ENCODE data around the gene ZMYND15.
"Not testable (repeated sequence)": the region's sequence is repeated elsewhere in the genome, so short reads cannot be mapped to it uniquely, and the experiment has no call there.

The ZMYND15 gene, protein sequence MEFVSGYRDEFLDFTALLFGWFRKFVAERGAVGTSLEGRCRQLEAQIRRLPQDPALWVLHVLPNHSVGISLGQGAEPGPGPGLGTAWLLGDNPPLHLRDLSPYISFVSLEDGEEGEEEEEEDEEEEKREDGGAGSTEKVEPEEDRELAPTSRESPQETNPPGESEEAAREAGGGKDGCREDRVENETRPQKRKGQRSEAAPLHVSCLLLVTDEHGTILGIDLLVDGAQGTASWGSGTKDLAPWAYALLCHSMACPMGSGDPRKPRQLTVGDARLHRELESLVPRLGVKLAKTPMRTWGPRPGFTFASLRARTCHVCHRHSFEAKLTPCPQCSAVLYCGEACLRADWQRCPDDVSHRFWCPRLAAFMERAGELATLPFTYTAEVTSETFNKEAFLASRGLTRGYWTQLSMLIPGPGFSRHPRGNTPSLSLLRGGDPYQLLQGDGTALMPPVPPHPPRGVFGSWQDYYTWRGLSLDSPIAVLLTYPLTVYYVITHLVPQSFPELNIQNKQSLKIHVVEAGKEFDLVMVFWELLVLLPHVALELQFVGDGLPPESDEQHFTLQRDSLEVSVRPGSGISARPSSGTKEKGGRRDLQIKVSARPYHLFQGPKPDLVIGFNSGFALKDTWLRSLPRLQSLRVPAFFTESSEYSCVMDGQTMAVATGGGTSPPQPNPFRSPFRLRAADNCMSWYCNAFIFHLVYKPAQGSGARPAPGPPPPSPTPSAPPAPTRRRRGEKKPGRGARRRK

DNA sequence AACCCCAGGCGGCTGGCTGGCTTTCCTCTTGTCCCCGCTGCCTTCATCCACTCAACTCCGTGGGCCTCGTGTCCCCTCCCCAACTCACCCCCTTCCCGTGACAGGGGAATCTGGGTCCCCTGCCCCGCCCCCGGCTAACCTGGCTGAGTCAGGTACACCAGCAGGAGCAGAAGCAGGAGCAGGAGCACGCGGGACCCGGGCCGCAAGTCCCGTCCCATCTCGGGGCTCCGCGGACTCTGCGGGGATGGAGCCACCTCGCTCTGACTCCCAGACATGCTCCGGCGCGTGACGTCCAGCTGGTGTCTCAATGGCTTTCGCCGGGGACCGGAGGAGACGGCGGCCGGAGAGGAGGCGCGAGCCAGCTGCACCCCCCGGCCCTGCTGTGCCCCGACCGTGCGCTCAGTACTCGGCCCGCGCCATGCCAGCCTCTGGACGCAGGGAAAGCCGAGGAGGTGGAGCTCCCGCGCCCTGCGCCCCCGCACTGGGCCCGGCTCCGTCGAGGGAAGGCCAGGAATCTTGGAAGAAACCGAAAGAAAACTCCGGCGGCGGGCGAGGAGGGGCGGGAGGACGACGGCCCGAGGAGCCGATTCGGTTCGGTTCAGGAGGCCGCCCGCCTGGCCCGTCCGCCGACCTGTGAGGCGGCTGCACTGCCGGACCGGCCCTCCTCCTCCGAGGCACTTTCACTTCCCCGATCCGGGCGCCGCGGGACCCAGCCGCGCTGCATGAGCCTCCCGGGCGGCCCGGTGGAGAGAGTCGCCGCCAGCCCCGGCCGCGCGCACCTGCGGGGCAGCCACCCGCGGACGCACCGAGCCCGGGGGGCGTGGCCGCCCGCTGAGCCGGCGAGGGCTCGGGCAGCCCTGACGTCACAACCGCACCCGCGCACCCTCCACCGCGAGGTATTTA lies at the start of gene ZMYND15, which contains the start of gene CXCL16:
ZMYND15 (plus strand) TSS at position 712 of the 903 bp plus-strand sequence. CDS start 716 bp downstream, outside the sequence.
CXCL16 (minus strand) TSS at position 807 of the 903 bp plus-strand sequence; CDS start at position 218, 589 bp downstream.
- DNase-seq: peak; percentile 57

DNA sequence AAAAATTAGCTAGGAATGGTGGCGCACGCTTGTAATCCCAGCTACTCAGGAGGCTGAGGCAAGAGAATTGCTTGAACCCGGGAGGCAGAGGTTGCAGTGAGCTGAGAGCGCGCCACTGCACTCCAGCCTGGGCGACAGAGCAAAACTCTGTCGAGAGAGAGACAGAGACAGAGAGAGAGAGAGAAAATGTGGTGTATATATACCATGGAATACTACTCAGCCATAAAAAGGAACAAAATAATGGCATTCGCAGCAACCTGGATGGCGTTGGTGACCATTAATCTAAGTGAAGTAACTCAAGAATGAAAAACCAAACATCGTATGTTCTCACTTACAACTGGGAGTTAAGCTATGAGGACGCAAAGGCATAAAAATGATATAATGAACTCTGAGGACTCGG lies 49.8 kb upstream of the ZMYND15 start:
- DNase-seq: not testable (repeated sequence)

DNA sequence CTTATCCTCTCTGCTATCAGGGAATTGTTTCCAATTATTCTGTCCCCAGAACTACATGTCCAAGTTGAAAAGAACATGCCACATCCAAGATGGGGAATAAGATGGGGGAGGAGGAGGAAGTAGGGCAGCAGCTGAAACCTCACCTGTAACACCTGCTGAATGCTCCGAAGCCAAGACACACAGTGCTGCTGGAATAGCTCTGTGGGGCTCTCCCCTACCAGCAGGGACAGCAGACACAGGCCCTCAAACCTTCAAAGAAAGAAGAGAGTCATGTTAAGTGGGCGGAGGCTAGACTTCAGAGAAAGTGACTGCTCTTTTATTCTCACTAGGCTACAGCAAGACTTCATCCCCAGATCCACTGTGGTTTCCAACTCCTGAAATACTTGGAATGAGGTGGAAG lies 48.9 kb upstream of the ZMYND15 start:
- DNase-seq: no peak

DNA sequence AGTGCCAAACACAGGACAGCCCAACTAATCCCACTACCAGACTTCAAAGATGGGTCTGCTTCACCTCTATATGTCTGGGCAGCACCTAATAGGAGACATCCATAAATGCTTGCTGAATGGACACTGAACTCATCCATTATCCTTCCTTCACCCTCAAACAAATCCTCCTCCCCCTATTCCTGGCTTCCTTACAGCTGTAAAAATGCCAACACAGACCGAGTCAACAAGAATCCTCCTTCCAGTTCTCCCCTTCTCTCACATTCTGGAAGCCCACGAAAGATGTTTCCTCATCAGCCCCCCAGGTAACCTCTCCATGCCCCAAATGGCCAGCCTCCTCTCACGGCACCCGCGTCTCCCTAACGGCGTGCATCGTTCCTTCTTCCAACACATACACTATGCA lies 47.9 kb upstream of the ZMYND15 start:
- no peak for DNase-seq

DNA sequence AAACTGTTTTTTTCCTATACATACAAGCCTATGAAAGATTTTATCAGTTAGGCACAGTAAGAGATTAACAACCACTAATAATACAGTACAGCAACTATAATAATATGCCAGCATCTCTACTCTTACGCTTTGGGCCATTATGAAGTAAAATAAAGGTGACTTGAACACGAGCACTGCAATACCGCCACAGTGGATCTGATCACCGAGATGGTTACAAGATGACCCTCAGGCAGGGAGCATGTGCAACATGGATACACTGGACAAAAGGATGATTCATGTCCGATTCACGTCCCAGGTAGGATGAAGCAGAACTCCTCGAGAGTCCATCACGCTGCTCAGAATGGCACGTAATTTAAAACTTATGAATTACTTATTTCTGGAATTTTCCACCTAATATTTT lies 46.2 kb upstream of the ZMYND15 start:
- no peak for DNase-seq

DNA sequence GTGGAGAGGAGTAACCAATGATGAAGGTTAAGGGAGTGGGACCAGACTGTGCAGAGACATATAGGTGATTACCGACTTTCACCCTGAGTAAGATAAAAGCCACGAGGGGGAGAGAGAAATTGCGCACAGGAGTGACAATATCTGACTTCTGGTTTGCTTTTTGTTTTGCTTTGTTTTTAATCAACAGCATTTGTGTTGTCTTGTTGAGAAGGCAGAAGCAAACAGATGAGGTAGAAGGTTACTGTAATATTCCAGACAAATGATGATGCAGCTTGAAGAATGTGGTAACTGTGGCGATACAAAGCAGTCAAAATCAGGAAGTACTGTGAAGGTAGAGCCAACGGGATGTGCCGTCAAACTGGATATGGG lies 43.2 kb upstream of the ZMYND15 start:
- no peak for DNase-seq

DNA sequence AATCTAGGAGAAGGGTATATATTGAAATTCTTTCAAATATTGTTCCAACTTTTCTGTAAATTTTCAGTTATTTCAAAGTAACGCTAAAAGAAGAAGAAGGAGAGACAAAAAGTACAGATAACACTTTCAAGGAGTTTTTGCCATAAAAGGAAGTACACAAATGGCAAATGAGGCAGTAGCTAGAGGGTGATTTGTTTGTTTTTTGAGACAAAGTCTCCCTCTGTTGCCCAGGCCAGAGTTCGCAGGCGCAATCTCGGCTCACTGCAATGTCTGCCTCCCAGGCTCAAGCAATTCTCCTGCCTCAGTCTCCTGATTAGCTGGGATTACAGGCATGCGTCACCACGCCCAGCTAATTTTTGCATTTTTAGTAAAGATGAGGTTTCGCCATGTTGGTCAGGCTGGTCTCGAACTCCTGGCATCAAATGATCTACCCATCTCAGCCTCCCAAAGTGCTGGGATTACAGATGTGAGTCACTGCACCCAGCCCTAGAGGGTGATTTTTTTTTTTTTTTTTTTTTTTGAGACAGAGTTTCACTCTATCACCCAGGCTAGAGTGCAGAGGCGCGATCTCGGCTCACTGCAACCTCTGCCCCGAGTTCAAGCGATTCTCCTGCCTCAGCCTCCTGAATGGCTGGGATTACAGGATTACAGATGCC lies 40.1 kb upstream of the ZMYND15 start:
- DNase-seq: not testable (repeated sequence)

DNA sequence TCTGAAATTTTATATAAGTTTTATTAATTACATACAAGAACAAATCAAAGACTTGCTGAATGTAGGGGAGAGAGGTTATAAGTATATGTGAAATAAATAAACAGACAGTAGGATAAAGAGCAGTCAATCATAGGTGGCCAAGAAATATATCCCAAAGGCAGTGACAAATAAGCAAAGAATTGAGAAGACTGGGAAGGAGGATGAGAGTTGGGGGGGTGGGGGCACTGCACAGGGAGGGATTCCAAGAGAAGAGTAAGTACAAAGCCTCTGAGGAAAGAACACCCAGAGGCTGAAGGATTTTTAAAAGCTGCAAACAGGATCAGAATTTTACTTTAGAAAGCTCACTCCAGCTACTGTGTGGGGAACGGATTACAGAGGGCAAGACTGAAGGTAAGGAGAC lies 38.5 kb upstream of the ZMYND15 start:
- DNase-seq: no peak

DNA sequence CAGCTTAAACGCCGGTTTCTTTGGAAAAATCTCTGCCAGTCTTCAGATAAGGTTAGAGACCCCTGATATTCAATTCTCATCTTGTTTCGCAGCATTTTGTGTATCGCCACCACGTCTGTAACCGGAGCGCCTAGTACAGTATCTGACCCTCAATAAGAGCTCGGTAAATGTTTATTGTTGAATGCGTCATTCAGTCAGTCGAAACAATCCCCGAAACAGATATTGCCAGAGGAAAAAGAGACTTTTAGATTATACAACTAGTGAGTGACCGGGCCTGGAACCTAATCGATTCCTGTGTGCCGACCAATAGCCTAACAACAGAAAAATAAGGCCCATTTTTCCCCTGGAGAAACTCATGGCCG lies 36.3 kb upstream of the ZMYND15 start:
- no peak for DNase-seq

DNA sequence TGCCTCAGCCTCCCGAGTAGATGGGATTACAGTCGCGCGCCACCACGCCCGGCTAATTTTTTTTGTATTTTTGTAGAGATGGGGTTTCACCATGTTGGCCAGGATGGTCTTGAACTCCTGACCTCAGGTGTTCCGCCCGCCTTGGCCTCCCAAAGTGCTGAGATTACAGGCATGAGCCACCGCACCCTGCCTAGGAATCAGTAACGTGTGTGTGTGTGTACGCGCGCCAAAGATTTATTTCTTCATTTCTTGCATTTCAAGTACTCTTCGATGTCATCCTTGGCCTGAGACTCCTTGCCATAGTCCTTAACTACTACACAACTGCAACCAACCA lies 35.1 kb upstream of the ZMYND15 start:
- not testable (repeated sequence) for DNase-seq

DNA sequence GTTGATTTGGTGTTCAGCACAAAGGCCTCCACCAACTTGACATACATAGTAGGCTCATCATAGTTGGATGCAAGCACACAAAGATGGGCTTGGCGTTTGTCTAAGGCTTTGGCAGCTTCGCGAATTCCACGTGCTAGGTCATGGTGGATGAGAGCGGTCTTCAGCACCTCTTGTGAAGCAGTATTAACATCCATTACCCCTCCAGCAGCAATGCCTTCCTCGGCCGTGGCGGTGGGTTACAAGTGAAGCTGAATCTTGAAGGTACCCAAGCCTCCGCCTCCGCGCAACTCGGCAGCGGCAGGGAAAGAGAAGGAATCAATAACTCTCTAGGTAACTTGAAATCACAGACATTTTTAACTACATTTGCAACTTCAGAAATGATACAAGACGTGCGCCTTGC lies 34.6 kb upstream of the ZMYND15 start:
- DNase-seq: no peak

DNA sequence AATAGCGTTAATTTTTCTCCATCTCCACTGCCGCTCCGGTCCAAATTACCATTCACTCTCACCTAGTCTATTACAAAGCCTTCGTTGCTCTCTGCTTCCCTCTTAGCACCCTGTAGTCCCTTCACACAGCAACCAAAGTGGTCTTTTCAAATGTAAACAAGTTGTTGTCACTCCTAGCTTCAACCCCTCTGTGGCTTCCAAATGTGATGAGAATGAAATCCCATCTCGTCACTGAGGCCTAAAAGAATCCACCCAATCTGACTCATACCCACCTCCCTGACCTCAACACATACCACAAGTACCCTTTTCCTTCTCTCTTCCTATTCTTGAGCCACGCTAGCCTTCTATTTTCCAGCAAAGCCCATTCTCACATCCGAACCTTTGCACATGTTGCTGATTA lies 33.5 kb upstream of the ZMYND15 start:
- no peak for DNase-seq

DNA sequence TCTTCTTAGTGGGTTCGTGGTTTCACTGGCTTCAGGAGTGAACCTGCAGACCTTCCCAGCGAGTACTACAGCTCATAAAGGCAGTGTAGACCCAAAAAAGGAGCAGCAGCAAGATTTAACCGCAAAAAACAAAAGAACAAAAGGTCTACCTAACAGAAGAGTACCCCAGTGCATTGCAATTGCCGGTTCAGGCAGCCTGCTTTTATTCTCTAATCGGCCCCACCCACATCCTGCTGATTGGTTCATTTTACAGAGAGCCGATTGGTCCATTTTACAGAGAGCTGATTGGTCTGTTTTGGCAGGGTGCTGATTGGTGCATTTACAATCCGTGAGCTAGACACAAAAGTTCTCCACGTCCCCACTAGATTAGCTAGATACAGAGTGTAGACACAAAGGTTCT lies 31.2 kb upstream of the ZMYND15 start:
- DNase-seq: peak; percentile 53

DNA sequence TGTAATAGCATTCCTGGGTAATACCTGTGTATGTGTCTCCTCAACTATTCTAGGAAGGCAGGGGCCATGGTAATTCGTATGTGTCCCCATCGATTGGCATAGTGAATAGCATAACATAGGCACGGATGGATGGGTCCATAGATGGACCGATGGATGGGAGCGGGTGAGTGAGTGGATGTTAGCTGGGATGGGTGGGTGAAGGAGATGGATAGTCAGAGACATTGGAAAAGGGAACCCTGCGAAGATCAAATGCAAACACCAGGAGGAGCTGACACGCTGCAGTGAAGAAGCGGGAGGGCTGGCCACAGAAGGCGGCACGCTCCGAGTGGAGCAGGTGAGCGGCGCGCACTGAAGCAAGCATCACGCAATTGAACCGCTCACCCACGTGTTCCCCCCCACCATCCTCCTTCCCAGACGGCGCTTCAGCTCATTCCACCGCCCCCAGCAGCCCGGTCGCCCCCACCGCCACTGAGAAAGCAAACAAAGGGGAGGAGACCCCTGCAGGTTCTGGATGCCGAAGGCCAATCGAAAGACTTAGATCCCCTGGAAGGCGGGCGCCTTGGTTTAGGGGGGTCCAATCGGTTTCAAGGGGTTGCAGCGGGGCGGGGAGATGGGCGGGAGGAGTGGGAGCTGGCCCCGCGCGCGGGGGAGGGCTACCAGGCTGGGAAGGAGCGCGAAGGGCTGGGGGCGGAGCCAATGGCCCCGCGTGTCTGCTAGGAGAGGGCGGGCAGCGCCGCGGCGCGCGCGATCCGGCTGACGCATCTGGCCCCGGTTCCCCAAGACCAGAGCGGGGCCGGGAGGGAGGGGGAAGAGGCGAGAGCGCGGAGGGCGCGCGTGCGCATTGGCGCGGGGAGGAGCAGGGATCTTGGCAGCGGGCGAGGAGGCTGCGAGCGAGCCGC lies 29.6 kb upstream of the ZMYND15 start, which contains the start of gene ARRB2:
ARRB2 (plus strand) TSS at position 839 of the 899 bp plus-strand sequence. CDS start 90 bp downstream, outside the sequence.
- peak; percentile 97 for DNase-seq

DNA sequence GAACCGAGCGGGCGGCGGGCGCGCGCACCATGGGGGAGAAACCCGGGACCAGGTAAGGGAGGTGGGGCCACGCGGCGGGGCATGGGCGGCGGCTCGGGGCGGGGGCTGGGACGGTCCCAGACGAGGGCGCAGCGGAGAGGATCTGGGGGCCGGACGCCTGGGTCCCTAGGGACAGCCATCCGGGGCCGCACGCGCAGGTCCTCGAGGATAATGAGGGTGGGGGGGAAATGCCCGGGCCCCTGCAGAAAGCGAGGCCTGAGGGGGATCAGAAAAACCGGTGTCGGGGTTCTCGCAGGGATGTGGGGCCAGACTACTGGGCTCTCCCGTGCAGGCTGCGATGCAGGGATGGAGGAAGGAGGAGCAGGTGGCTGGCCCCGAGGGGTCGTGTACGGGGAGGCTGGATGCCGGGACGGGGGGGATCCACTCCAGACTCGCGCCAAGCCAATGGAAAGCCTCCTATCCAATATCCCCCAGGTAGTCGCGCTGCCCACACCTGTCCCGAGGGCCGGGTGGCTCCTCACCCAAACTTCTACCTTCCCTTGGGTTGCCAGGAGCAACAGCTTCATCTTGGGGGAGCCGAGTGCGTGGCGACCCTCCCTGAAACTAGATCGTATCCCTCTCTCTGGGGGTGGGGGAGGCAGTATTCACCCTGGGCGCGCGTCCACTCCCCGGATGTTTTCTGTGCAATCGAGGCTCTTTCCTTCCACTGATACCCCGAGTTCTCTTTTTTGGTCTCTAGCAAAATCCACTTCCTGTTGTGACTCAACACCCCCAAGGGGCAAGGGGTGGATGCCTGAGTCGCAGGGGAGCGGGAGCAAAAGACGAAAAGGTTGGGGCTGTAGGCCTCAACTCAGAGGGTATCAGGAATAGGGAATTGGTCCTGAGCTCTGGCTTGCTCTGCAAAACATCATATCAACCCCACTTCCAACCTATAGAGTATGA lies 28.7 kb upstream of the ZMYND15 start:
- DNase-seq: peak; percentile 43

DNA sequence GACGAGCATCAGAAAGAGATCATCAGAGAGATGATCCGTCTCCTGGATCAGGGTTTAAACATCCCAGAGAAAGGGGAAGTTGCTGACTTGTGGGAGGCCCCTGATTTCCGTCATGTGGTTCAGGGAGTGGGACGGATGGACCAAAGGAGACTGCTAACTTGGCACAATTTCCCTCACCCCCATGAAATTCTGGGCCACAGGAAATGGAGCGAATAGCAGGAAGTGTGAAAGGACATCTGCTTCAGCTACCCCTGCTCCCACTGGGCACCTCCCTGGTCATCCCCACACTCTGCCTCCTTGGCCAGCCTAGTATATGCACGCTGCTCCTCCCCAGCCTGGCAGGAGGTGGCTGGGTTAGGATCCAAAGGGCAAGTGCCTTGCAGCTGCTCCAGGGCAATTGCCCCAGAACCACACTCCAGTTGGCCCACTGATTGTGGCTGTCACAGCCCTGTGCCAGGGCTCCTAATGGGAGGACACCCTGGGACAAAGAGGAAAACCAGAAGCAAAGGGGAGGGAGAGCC lies 27.9 kb upstream of the ZMYND15 start:
- no peak for DNase-seq

DNA sequence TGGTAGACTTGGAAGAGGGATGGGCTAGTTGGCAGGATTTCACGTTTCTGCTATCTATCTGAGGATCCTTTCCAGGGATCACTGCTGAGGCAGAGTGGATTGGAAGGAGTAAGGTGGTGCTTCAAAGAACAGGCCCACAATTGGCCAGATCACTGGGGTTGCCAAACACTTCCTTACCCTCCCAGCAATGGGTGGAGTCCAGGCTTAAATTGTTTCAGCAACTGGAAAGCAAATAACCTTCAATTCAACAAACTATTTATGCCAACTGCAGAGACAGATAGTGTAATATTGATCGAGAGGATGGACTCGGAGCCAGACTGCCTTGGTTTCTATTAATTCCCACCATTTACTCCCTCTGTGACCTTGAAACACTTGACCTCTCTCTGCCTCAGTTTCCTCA lies 27.1 kb upstream of the ZMYND15 start:
- DNase-seq: no peak

DNA sequence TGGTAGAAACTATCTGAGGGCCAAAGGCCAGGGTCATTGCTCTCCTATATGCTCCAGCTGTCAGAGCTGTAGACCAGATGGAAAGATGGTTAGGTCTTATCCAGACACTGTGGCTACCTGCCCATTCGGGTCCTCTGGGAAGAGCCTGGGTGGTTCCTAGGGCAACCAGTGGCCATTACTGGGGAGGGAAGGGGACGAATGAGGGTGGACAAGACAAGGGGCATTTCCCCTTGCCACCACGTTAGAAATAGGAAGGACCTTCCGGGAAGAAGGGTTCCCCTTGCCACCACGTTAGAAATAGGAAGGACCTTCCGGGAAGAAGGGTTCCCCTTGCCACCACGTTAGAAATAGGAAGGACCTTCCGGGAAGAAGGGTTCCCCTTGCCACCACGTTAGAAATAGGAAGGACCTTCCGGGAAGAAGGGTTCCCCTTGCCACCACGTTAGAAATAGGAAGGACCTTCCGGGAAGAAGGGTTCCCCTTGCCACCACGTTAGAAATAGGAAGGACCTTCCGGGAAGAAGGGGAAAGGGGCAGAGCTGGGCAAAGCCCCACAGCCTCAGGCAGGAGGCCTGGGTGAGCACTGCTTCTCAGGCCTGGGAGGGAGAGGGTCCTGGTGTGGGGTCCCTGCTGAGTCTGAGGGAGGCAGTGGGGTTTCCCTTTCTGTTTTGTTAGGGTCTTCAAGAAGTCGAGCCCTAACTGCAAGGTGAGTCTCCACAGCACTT lies 25.1 kb upstream of the ZMYND15 start:
- not testable (repeated sequence) for DNase-seq

DNA sequence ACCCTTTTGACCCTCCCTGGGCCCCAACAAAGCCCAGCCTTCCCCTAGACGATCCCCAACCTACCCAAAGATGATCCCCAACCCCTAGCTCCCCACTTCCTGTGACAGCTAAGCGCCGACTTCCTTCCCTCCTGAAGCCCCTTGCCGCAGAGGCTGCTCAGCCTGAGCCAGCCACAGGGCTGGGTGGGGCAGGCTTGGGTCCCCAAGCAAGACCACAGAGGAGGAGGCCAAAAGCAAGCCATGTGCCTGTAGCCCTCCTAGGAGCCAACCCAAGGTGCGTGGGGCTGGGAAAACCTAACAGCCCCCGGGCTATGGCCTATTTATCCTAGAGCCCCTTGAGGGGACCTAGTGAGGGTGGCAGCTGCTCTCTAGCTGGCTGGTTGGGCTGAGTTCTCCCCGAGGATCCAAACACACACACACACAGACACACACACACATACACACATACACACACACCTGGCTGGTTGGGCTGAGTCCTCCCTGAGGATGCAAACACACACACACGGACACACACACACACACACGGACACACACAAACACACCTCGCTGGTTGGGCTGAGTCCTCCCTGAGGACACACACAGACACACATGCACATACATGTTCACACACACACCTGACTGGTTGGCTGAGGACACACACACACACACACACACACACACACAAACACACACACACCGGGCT lies 24.4 kb upstream of the ZMYND15 start:
- no peak for DNase-seq

All from activated CD4-positive, CD25-positive, alpha-beta regulatory T cell treated with anti-CD3 and anti-CD28 coated beads, Interleukin-2, amount 50 U/mL, for 72 hours (primary cell).